Thyroid gland (tissue), 4 donors: ENCODE measurements around the gene STIM2.

ENCODE experiments used
- POLR2A ChIP-seq, 2 donors: fragments of 450-650 bp; IDR thresholded peaks; one replicate each; pipeline ENCODE4 v1.6.1; 2017; ENCODE audit warnings: antibody characterized with exemption in 2 of 2, mild to moderate bottlenecking in 2 of 2, moderate library complexity in 1 of 2
- TF ChIP-seq, protein P1 (sequence below), 6 experiments: fragments of 200-600 bp in 3 of 6; fragments of 450-650 bp in 3 of 6; sonication (generic) in 3 of 6; IDR thresholded peaks; one replicate each; pipeline ENCODE4 v1.5.1; 2016 to 2019; ENCODE audit warnings: antibody characterized with exemption in 6 of 6, mild to moderate bottlenecking in 2 of 6, inconsistent platforms in 1 of 6, moderate library complexity in 1 of 6

- TF ChIP-seq, protein P1, sequence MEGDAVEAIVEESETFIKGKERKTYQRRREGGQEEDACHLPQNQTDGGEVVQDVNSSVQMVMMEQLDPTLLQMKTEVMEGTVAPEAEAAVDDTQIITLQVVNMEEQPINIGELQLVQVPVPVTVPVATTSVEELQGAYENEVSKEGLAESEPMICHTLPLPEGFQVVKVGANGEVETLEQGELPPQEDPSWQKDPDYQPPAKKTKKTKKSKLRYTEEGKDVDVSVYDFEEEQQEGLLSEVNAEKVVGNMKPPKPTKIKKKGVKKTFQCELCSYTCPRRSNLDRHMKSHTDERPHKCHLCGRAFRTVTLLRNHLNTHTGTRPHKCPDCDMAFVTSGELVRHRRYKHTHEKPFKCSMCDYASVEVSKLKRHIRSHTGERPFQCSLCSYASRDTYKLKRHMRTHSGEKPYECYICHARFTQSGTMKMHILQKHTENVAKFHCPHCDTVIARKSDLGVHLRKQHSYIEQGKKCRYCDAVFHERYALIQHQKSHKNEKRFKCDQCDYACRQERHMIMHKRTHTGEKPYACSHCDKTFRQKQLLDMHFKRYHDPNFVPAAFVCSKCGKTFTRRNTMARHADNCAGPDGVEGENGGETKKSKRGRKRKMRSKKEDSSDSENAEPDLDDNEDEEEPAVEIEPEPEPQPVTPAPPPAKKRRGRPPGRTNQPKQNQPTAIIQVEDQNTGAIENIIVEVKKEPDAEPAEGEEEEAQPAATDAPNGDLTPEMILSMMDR (IDR thresholded peaks at IDR 0.05): no peak
- no peak for TF ChIP-seq POLR2A (IDR thresholded peaks at IDR 0.05)
These were observed 181.8 kb downstream of the STIM2 start for GRCh38 chr4:27042411-27042810.
